Measurements from ENCODE around the gene FOLR2. TPM values are rescaled to one million over a fixed set of nuclear protein-coding genes. Genes with fewer than 3 reads are reported as not detected.

FOLR2 gene
- total RNA-seq, 1 experiment from 2014 or later, result not detected

- DNase-seq (ENCODE audit: low read depth, low spot score) (no peak), ATAC-seq (no peak)
- Histone ChIP-seq H3K27ac (ENCODE audit: low read length) (no peak overlapping the region), H3K27me3 (ENCODE audit: control insufficient read depth, insufficient read depth, low read length) (no peaks in the 10 kb centered on the region), H3K4me3 (ENCODE audit: low read depth in 2 of 2, low read length in 2 of 2) (no peak overlapping the region), H3K36me3 (ENCODE audit: control insufficient read depth, insufficient read depth, low read length) (peaks cover 17% of the 10 kb centered on the region), H3K9me3 (ENCODE audit: control insufficient read depth, insufficient read depth, low read depth, low read length) (no peaks in the 10 kb centered on the region), H3K4me1 (ENCODE audit: control insufficient read depth, insufficient read depth, low read length) (peaks cover 2% of the 10 kb centered on the region; the same call in 1 of the 2 replicates)
- ChIA-PET POLR2A (no interaction called here), CTCF (no interaction called here)
- TF ChIP-seq, protein P1, sequence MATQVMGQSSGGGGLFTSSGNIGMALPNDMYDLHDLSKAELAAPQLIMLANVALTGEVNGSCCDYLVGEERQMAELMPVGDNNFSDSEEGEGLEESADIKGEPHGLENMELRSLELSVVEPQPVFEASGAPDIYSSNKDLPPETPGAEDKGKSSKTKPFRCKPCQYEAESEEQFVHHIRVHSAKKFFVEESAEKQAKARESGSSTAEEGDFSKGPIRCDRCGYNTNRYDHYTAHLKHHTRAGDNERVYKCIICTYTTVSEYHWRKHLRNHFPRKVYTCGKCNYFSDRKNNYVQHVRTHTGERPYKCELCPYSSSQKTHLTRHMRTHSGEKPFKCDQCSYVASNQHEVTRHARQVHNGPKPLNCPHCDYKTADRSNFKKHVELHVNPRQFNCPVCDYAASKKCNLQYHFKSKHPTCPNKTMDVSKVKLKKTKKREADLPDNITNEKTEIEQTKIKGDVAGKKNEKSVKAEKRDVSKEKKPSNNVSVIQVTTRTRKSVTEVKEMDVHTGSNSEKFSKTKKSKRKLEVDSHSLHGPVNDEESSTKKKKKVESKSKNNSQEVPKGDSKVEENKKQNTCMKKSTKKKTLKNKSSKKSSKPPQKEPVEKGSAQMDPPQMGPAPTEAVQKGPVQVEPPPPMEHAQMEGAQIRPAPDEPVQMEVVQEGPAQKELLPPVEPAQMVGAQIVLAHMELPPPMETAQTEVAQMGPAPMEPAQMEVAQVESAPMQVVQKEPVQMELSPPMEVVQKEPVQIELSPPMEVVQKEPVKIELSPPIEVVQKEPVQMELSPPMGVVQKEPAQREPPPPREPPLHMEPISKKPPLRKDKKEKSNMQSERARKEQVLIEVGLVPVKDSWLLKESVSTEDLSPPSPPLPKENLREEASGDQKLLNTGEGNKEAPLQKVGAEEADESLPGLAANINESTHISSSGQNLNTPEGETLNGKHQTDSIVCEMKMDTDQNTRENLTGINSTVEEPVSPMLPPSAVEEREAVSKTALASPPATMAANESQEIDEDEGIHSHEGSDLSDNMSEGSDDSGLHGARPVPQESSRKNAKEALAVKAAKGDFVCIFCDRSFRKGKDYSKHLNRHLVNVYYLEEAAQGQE (IDR thresholded peaks at IDR 0.05; ENCODE audit: insufficient read depth in 1 of 2, low read depth in 2 of 2, low read length in 1 of 2), result no peak
- TF ChIP-seq TCF7L2 (IDR thresholded peaks at IDR 0.05; ENCODE audit: low read depth, low read length), result no peak
- no peak for TF ChIP-seq POLR2AphosphoS5 (IDR thresholded peaks at IDR 0.05; ENCODE audit: low read depth, low read length)
- no peak for TF ChIP-seq SIN3A (IDR thresholded peaks at IDR 0.05; ENCODE audit: borderline replicate concordance, insufficient read depth, low read depth, low read length)
- TF ChIP-seq CTCF (IDR thresholded peaks at IDR 0.05), result no peak
- BruUV-seq (replicated peaks), result TSS peak; percentile 28
- in situ Hi-C loops (cut with HindIII; ENCODE audit: low pct_unique_long_range_greater_than_20kb, low sequenced_read_pairs) (no loop called here), intact Hi-C loops (cut with micrococcal nuclease; ENCODE audit: unreplicated experiment) (no loop called here)
Measured at GRCh38 chr11:72233056-72233772, 16.6 kb downstream of the FOLR2 start.

GRCh38 chr11:72233773-72234513, 17.3 kb downstream of the FOLR2 start:
- Histone ChIP-seq H3K9me3 (ENCODE audit: control insufficient read depth, insufficient read depth, low read depth, low read length) (no peaks in the 10 kb centered on the region), H3K27me3 (ENCODE audit: control insufficient read depth, insufficient read depth, low read length) (no peaks in the 10 kb centered on the region), H3K36me3 (ENCODE audit: control insufficient read depth, insufficient read depth, low read length) (peaks cover 19% of the 10 kb centered on the region), H3K4me3 (ENCODE audit: low read depth in 2 of 2, low read length in 2 of 2) (no peak overlapping the region), H3K4me1 (ENCODE audit: control insufficient read depth, insufficient read depth, low read length) (peaks cover 9% of the 10 kb centered on the region), H3K27ac (ENCODE audit: low read length) (no peak overlapping the region)
- ATAC-seq (no peak), DNase-seq (ENCODE audit: low read depth, low spot score) (no peak)
- ChIA-PET POLR2A (no interaction called here), CTCF (no interaction called here)
- BruUV-seq (replicated peaks), result no TSS peak
- in situ Hi-C loops (cut with HindIII; ENCODE audit: low pct_unique_long_range_greater_than_20kb, low sequenced_read_pairs), result no loop called here
- TF ChIP-seq POLR2AphosphoS5 (IDR thresholded peaks at IDR 0.05; ENCODE audit: low read depth, low read length), result no peak
- no peak for TF ChIP-seq CTCF (IDR thresholded peaks at IDR 0.05)
- TF ChIP-seq, protein P1 (IDR thresholded peaks at IDR 0.05; ENCODE audit: insufficient read depth in 1 of 2, low read depth in 2 of 2, low read length in 1 of 2), result no peak
- intact Hi-C loops (cut with micrococcal nuclease; ENCODE audit: unreplicated experiment), result no loop called here

Data from Panc1 (cell line).